Nucleus accumbens (tissue), 56 donors: ENCODE results near the gene GLIS1.
"Not testable (repeated sequence)": the region's sequence is repeated elsewhere in the genome, so short reads cannot be mapped to it uniquely, and the experiment has no call there.

Experiments used
- DNase-seq, 56 donors: peaks; one replicate each; lab custom pipeline; 2025; lab: John Stamatoyannopoulos, UW

GLIS1 gene

DNA sequence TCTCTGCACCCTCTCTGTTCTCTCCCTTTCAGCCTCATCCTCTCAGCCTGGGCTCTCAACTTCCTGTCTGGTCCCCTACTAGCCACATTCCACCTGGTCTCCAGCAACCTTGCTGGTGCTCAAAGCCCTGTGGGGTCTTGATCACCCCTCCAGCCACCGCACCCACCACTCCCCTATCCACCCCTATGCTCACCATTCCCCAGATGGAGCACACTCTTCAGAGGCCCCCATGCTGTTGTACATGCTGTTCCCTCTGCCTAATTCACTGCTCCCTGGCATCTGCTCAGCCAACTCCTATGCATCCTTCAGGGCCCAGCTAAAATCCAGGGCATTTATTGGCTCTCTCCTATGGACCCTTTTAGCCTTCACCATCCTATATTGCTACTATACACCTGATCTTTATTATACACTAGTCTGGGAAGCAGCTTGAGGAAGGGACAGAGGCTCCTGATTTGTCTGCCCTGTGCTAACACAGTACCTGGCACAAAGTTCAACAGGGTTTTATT lies 81.0 kb downstream of the GLIS1 start:
- no peak for DNase-seq

DNA sequence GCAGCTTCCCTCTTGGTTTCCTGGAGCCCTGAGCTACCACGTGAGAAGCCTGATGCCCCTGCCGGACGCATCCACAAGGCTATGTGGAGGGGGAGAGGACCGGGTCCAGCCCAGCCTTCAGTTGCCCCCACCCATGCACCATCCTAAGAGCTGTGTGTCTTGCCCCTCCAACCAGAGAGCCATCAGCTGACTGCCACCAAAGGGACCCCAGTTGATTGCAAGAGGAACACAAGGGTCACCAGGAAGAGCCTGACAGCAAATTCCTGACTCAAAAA lies 81.5 kb downstream of the GLIS1 start:
- DNase-seq, result no peak

DNA sequence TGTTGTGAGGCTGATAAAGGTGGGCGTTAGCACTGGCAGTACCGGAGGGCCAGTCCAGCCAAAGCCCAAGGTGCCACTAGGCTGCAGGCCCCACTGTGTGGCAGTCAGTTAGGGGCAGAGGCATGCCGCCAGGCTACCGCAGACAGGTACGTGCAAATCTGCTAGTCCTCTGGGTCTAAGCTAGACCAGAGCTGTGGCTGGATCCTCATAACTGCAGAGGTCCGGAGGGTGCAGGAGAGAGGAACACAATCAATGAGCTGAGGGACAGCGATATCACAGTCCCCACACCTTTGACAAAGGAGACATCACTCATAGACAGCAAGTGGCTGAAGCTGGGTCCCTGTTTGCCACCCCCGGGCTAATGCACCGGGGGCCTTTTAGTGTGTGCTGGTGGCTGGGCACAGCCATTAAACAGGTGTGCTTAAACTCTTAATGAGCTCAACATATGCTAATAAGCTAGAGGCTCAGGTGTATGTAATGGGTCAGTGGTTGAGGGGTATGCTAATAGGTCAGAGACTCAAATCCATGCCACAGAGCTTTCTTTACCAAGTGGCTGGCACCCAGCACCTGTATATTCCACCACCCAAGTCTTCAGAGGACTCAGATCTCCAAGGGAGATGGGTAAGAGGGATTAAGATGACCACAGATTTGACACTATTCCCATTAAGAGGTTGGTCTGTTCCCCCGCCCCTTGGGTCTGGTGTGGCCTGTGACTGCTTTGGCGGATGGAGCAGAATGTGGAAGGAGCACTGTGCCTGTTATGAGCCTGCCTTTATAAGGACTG lies 82.0 kb downstream of the GLIS1 start:
- no peak for DNase-seq

DNA sequence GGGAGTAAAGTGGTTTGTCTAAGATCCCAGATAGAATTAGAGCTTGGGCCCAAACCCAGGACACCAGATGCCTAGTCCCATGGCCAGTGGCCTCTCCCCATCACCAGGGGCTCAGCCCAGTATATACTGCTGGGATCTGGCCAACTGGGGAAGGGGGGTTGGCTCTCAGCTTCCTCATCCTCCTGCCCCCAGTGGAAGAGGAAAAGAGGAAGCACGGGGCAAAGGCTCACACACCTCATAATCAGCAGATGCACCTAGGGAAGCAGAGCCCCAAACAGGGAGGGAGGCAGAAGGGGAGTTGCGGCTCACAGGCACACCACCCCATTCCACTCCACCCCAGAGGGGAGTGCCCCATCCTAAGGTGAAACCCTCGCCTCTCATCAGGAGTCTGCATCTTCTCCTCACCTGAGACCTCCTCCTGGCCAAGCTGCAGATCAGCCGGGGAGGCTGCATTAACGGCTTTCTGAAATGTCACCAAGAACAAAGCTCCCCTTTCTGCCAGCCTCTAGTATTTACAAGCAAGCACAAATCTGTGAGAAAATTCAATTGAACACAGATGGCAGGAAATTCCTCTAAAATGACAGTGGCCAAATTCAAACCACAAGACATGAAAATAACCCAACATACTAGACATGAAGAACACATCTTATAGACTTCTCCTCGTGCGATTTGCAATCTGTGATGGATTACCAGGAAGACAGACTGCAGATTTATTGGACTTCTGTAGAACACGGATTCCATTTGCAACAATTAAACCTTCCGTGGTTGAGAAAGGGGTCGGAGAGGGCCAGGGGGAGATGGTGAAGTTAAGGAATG lies 82.8 kb downstream of the GLIS1 start:
- no peak for DNase-seq

DNA sequence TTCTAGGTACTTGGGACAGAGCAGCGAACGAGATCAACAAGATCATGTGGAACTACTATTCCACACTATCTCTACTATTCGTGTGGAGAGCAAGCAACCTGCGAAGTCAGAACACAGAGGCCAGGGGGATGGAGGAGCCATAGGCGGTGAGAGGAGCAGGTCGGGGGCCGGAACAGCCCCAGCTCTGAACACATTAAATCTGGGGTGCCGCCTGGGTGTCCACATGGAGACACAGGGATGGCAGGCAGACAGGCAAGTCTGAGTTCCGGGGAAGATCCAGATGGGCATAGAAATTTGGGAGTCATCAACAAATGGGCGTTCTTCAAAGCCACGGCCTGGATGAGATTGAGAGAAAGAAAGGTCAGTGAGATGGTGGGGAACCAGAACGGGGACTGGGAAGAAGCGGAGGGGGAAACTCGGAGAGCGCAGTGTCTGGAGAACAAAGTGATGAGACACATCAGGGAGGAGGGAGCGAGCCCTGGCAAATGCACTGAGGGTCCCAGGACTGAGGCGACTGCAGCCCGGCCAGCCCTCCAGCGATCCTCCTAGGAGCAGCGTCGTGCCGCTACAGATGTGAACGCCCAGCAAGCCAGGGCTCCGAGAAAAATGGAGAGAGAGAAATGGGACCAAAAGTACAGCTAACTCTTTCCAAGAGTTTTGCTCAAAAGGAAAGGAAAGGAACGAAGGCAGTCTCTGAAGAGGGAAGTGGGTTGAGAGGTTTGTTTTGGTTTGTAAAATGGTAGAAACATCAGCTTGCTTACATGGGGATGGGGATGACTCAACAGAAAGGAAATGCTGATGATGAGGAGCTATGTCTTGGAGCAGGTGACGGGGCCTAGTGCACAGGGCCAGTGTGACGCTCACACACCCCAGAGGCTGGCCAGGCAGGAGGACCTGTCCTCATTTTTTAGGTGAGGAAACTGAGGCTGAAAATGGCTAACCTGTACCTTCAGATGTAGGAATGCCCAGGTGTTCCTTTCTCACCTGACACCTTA lies 84.5 kb downstream of the GLIS1 start:
- DNase-seq, result no peak

DNA sequence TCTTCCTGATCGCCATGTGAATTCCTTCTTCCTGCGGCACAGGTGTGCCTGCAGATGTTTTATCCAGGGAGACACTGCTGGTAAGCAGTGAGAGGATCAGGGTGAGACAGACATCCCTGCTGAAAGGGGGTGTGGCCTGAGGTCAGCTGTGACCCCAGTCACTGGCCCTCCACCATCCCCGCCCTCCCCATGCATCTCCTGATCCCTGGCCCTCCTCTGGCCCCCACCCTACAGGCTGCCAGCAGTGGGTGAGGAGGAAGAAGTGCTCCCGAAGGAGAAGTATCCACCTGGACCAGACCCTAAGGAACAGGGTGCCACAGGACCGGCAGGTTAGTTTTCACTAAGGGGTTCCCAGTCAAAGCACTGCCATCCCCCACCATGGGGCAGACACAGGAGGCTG lies 85.3 kb downstream of the GLIS1 start:
- DNase-seq, result no peak

DNA sequence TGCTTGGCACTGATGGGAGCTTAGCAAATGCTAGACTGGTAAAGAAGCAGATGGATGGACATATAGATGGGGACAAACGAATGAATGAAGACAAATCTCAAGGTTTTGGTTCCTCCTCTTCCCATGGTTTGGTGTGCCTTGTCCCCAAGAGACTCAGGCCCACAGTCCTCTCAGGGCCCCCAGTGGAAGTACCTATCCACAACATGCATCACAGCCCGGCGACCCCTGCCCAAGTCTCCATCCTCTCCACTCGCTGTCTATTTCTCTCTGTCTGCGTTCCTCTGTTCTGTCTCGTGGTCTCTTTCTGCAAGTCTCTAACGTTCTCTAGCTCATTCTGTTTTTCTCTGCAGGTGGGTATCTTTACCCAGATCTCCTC lies 85.8 kb downstream of the GLIS1 start:
- no peak for DNase-seq

DNA sequence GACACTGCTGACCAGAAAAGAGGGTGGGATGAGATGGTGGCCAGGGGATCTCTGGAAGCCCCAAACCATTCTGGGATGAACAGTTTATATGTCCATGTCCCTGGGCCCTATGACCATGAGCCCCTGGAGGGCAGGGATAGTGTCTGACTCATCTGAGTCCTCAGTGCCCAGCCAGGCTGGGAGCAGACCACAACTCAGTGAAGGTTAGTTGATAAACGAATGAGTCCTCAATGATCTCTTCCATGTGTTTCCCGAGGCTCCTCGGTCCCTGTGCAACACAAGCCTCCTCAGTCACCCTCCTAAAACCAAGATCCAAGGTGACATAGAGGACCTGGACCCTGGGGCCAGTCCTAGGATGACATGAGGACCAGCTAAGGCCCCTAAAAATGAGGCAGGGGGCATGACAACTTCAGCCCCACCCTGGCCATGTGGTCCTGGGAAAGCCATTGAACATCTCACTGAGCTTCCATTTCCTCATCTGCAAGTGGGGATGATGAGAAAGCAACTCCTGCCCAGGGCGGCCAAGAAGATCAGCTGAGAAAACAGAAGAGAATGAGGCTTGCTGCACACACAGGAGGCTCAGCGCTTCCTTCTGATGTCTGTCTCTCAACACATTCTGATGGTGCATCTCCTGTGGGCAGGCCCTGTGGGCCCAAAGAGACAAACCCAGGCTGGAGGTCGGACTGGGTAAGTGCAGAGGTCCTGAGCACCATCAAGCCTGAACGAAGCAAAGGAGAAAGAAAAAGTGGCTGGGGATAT lies 86.3 kb downstream of the GLIS1 start:
- no peak for DNase-seq

DNA sequence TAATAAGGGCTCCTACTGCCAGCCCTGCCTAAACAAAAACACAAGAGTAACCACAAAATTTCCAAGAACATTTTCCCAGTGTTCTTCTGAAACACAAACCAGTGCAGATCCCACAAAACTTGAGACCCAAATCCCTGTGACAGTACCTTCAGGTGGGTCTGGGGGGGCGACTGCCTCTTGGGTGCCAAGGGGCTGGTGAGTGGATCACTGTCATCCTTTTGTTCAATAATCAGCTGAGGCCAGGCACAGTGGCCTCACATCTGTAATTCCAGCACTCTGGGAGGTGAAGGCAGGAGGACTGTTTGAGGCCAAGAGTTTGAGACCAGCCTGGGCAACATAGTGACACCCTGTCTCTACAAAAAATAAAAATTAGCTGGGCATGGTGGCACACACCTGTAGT lies 87.6 kb downstream of the GLIS1 start:
- DNase-seq, result no peak

DNA sequence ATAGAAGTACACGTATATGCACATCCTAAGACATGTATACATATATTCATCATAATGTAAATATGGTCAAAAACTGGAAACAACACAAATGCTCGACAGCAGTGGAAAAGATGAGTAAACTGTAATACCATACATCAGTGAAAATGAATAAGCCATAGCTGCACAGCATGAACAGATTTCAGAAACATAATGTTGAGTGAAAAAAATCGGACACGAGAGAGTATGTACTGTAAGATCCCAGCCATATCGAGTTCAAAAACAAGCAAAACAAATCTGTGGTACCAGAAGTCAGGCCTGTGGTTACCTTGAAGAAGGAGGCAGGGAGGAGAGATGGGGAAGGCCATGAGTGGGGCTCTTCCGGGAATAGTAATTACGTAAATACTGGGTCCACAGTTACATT lies 90.4 kb downstream of the GLIS1 start:
- no peak for DNase-seq

DNA sequence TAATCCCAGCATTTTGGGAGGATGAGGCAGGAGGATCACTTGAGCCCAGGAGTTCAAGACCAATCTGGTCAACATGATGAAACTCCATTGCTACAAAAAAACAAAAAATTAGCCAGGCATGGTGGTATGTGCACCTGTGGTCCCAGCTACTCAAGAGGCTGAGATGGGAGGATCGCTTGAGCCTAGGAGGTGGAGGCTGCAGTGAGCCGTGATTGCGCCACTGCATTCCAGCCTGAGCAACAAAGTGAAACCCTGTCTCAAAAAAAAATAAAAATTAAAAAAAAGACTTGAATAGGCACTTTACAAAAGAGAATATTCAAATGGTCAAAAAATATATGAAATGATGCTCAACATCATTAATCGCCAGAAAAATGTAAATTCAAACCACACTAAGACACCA lies 91.0 kb downstream of the GLIS1 start:
- not testable (repeated sequence) for DNase-seq

DNA sequence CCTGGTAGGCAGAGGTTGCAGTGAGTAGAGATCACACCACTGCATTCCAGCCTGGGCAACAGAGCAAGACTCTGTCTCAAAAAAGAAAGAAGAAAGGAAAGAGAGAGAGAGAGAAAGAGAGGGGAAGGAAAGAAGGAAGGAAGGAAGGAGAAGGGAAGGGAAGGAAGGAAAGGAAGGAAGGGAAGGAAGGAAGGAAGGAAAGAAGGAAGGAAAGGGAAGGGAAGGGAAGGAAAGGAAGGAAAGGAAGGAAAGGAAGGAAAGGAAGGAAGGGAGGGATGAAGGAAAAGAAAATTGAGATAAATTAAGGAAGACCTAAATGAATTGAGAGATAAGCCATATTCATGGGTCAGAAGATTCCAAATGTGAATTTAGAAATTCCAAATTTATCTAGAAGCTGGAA lies 92.2 kb downstream of the GLIS1 start:
- no peak for DNase-seq

DNA sequence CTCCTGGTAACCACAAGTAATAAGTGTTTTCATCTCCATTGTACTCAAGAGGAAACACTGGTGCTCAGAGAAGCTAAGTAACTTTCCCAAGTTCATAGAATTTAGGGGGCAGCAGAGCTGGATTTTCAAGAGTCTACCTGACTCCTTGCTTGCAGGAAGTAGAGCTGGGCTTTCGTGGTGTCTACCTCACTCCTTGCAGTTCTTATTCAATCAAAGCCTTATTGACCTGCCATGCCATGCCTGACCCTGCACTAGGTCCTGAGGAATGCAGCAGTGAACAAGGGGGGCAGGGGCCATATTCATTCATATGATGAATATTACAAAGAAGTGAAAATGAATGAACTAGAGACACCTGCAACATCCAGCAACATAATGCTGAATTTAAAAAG lies 93.3 kb downstream of the GLIS1 start:
- no peak for DNase-seq

DNA sequence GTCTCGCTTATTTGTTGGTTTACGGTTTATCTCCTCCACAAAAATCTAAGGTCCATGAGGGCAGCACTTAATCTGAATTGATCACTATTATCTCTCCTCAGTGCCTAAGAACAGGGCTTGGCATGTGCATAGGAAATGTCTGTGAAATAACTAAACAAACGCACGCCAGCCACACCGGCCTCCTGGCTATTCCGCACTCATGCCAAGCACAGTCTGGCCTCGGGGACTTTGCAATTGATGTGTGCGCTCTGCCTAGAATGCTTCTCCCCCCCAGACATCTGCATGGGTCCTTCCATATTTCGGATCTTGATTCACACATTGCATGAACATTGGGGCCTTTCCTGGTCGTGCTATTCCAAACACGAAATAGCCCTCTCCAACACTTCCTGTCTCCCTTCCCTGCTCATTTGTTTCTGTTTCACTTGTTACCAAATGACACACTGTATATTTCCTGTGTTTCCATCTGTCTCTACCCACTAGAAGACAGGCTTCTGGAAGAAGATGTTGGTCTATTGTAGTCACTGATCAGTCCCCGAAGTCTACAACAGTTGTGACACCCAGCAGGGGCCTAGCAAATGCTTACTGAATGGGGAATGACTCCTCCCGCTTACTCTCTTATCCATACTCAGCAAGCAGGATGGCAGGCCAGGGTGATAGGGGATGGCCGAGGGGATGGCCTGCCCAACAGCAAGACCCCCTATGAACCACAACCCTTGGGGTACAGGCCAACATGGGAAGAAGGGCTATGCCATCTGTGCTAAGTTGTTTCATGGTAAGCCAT lies 93.9 kb downstream of the GLIS1 start:
- no peak for DNase-seq

DNA sequence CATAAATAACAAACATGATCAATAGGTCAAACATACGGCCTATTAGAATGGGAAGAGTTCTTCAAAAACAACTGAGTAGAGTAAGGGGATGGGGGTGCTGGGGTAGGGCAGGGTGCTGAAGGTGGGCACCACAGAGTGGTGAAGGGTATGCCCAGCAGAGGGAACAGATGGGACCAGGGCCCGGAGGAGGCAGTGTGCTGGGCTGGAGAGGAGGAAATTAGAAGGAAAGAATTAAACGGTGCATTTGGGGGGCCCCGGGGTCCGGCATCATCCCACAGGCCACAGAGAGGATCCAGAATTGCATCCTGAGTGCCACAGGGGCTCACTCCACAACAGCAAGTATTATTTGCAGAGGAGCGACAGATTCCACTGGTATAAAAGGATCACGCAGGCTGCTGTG lies 94.5 kb downstream of the GLIS1 start:
- DNase-seq, result no peak

DNA sequence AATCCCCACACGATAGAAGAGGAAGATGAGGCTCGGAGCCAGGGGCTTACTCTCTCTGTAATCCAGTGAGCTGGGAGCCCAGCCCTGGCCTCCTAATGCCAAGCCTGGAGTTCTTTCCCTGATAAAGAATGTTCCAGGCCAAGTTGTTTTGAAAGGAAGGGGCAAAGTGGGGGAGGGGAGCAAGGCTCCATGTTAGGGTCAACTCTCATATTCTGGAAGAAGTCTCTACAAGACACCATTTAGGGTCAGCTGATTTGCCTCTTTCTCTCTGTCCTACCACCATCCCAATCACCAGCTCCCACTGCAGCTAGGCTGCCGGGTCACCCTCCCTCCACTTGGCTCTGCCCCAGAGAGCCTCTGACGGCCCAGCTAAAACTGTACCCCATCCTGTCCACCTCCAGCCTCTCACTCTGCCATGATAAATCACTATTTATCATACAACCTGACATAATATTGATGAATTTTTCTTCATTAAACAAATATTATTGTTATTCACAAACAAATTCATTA lies 95.0 kb downstream of the GLIS1 start:
- no peak for DNase-seq

DNA sequence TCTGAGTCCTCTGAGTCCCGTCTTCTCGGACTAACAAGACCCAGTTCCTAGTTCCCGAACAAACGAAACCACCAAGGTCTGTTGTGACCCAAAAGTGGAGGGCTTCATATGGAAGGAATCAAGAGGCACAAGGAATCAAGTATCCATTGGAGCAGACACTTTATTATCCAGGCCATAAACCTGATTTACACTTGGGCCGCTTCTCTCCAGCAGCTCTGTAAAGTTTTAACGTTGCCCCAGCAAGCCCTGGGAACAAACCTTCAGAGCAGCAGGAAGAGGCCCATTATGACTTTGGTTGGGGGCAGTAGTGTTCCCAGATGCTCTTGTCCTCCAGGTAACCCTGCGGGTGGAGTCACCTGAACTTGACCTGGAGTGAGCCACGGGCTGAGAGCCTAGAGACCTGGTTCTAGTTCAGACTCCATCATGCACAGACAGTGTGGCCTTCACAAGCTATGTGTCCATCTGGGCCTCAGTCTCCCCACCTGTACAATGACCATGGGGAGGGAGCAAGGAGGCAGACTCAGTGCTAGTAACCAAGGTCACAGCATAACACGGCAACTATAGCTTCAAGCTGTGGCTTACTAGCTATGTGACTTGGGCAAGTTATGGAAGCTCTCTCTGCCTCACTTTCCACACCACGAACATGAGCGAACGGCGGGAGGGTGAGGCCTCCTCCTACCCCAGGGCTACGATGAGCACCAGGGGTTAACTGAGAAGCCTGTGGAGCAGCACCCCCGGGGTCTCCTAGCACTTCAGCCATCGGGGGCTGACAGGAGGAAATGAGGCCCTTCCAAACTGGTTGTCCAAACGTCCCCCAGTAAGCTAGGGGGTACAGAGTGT lies 95.7 kb downstream of the GLIS1 start:
- DNase-seq, result no peak

DNA sequence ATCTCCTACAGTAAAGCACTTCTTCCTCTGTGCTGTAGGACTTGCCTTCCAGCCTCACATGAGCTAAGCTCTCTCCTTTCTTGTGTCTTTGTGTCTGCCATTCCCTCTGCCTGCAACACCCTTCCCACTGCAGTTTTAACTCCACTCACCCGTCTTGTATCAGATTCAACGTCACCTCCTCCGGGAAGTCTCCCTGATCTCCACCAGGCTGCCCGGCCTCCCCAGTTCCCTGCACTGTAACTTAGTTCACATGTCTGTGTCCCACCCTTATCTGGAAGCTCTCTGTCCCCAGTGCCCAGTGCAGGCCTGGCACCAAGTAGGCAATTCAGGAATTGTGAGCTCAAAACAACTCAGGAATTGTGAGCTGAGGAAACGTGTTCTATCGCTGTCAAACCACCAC lies 96.4 kb downstream of the GLIS1 start:
- DNase-seq, result no peak
